ENCODE measurements around the gene CNTNAP2. TPM values are rescaled to one million over a fixed set of nuclear protein-coding genes. Genes with fewer than 3 reads are reported as not detected.

The CNTNAP2 gene
- total and polyA plus RNA-seq, 9 of the 15 experiments (the other 6 are each of a cell fraction or from before 2014, with no cell fraction given), result 0.04 to 0.62 (median 0.09) TPM; not detected in 4

GRCh38 chr7:148262721-148263229 is 2146.2 kb downstream of the CNTNAP2 start (continued):
- TF ChIP-seq MGA (IDR thresholded peaks at IDR 0.05), result no peak
- no peak for TF ChIP-seq CBX3 (IDR thresholded peaks at IDR 0.05; ENCODE audit: borderline replicate concordance in 1 of 2, low read length in 2 of 2)
- no peak for TF ChIP-seq E2F5 (CRISPR knock-in tag; IDR thresholded peaks at IDR 0.05)
- no peak for TF ChIP-seq FOXA3 (CRISPR knock-in tag; conservative IDR thresholded peaks at IDR 0.05 in 1 of 2, IDR thresholded peaks at IDR 0.05 in 1 of 2)
- TF ChIP-seq XRCC4 (IDR thresholded peaks at IDR 0.05; ENCODE audit: extremely low read depth, insufficient read depth, insufficient read length), result no peak
- no peak for TF ChIP-seq STAT6 (CRISPR knock-in tag; IDR thresholded peaks at IDR 0.05)
- TF ChIP-seq BHLHE40 (IDR thresholded peaks at IDR 0.05; ENCODE audit: low read length), result peak; percentile 79
- no peak for TF ChIP-seq TCFL5 (CRISPR knock-in tag; conservative IDR thresholded peaks at IDR 0.05)
- TF ChIP-seq USF2 (CRISPR knock-in tag; IDR thresholded peaks at IDR 0.05), result peak; percentile 56
